Melanocyte of skin (primary cell): ENCODE measurements around the gene ZDHHC21. TPM values are rescaled to one million over a fixed set of nuclear protein-coding genes. Genes with fewer than 3 reads are reported as not detected.

Experiments used
- total RNA-seq, 2 donors: library from RNA; depleted of rRNA; stranded (reverse); fragments of >200 nt; gene quantifications; 2 replicates each; pipeline ENCODE4 v1.2.3, GENCODE V29; 2012

Gene ZDHHC21, protein sequence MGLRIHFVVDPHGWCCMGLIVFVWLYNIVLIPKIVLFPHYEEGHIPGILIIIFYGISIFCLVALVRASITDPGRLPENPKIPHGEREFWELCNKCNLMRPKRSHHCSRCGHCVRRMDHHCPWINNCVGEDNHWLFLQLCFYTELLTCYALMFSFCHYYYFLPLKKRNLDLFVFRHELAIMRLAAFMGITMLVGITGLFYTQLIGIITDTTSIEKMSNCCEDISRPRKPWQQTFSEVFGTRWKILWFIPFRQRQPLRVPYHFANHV
- 1 to 10 TPM; 4.1 to 5.3 TPM for total RNA-seq

DNA sequence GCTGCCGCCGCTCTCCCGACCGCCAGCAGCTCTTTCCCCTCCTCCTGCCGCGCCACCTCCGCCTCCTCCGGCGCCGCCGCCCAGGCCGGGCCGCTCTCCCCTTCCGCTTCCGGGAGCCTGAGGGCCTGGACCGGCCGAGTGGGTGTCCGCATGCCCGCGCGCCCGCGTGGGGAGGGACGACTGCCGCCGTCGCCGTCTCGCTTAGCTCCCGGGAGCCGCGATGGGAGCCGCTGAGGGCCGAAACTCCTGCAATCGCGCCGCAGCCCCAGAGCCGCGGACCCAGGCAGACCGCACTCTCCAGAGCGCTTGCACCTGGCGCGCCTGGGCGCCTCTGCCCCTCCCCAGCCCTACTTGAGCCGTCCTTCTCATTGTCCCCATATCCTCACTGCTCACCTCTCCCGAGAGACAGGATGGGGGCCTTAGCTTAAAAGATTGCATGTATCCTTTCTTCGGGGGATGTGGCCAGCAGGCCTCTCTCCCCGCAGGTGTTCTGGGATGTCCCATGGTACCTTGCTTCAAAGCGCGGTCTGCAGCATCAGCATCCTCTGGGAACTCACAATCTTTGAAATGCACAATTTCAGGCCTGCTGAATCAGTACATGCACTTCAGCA, at the start of gene ZDHHC21:
TSS of gene ZDHHC21 (minus strand) at position 182 of the 611 bp plus-strand sequence. CDS start 19,092 bp downstream, outside the sequence.

DNA sequence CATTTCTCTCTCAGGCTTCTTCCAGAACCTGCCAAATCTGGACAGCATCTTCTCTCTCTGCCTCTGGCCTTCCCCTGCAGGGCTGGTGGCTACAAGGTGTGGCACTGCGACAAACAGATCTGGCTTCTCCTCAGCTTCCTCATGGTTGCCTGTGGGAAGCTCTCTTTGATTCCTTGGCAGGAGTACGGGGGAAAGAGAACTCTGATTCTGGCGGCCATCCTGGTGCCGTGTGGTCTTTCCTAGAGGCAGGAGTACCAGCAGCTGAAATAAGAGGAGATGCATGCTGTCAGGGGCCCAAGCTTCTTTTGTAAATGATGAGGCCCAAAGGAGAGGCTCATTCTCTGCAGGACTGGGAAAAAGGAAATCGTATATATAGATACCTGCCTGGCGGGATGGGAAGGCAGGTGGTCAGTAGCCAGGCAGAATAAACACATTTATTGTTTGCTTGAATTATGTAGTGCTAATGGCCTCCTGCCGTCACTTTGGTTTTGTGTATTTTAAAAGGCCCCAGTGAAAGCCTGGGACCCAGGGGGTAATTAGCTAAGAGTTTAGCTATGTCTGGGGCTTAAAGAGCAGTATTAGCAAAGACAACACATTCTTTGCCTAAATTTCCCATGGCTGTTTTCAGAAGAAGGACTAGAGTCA, 29.3 kb upstream of the ZDHHC21 start, which contains the start of gene CER1:
TSS of gene CER1 (minus strand) at position 343 of the 645 bp plus-strand sequence. CDS start at position 282, 61 bp downstream.

Other genes starting within 250 kb of the ZDHHC21 start
- not detected for gene CER1, start 29.3 kb upstream of the ZDHHC21 start, total RNA-seq
- under 1 TPM in 1 of 2 donors, not detected in 1; under 0.01 TPM for gene FREM1, start 217.0 kb upstream of the ZDHHC21 start, total RNA-seq